HTERT RPE-1 (cell line): ENCODE measurements around the gene C1orf167.

ENCODE experiments used
- in situ Hi-C: fragments of 300-500 bp; cut with MboI; formaldehyde crosslinking; loops from 4 replicates; pipeline ENCODE4 v1.14.3; 2020; ENCODE audit warnings: low sequenced_read_pairs

C1orf167 gene

GRCh38 chr1:11759791-11760190, 2.2 kb upstream of the C1orf167 start:
- in situ Hi-C loops: no loop called here

- in situ Hi-C loops: no loop called here
Measured at GRCh38 chr1:11761285-11761684, 708 bp upstream of the C1orf167 start.

- in situ Hi-C loops: no loop called here
Measured at GRCh38 chr1:11764115-11764514, 2.1 kb downstream of the C1orf167 start.

- in situ Hi-C loops: no loop called here
Measured at GRCh38 chr1:11764519-11764918, 2.5 kb downstream of the C1orf167 start.

- in situ Hi-C loops: no loop called here
Measured at GRCh38 chr1:11765661-11766428, 3.9 kb downstream of the C1orf167 start.

GRCh38 chr1:11766429-11766776, 4.4 kb downstream of the C1orf167 start:
- in situ Hi-C loops: no loop called here

- in situ Hi-C loops: no loop called here
Measured at GRCh38 chr1:11767922-11768704, 6.1 kb downstream of the C1orf167 start.

- in situ Hi-C loops: no loop called here
Measured at GRCh38 chr1:11768821-11769220, 6.8 kb downstream of the C1orf167 start.

GRCh38 chr1:11769274-11769673, 7.3 kb downstream of the C1orf167 start:
- in situ Hi-C loops: no loop called here

GRCh38 chr1:11770011-11770410, 8.0 kb downstream of the C1orf167 start:
- in situ Hi-C loops: no loop called here

GRCh38 chr1:11771481-11772043, 9.6 kb downstream of the C1orf167 start:
- in situ Hi-C loops: no loop called here

GRCh38 chr1:11772458-11772857, 10.5 kb downstream of the C1orf167 start:
- in situ Hi-C loops: no loop called here

GRCh38 chr1:11774753-11775152, 12.8 kb downstream of the C1orf167 start:
- in situ Hi-C loops: no loop called here

- in situ Hi-C loops: no loop called here
Measured at GRCh38 chr1:11777658-11778322, 15.8 kb downstream of the C1orf167 start.

- in situ Hi-C loops: no loop called here
Measured at GRCh38 chr1:11778336-11778735, 16.3 kb downstream of the C1orf167 start.

- in situ Hi-C loops: no loop called here
Measured at GRCh38 chr1:11778844-11779623, 17.0 kb downstream of the C1orf167 start.

- in situ Hi-C loops: no loop called here
Measured at GRCh38 chr1:11779715-11780379, 17.9 kb downstream of the C1orf167 start.

GRCh38 chr1:11780380-11781147, 18.6 kb downstream of the C1orf167 start:
- in situ Hi-C loops: no loop called here

GRCh38 chr1:11781297-11781696, 19.3 kb downstream of the C1orf167 start:
- in situ Hi-C loops: no loop called here
